HG02870 (cell line): ENCODE data around the gene RUFY2.
"Not testable (repeated sequence)": the region's sequence is repeated elsewhere in the genome, so short reads cannot be mapped to it uniquely, and the experiment has no call there.

ENCODE experiments used
- ATAC-seq: cut with Tn5 transposase; IDR thresholded peaks from one replicate; pipeline ENCODE4 v1.9.1; 2021; ENCODE audit warnings: mild to moderate bottlenecking, moderate library complexity; ENCODE audit not compliant: unreplicated experiment

The RUFY2 gene

GRCh38 chr10:68406815-68407548 is at the start of gene RUFY2:
Gene RUFY2 (minus strand): TSS chr10:68407277. CDS start chr10:68407189, 88 bp downstream.
- ATAC-seq: peak; percentile 88

- not testable (repeated sequence) for ATAC-seq
These were observed 42.6 kb upstream of the RUFY2 start for GRCh38 chr10:68449698-68450097.

- no peak for ATAC-seq
These were observed 39.1 kb upstream of the RUFY2 start for GRCh38 chr10:68446179-68446578.

GRCh38 chr10:68442971-68443370 is 35.9 kb upstream of the RUFY2 start:
- ATAC-seq: no peak

- no peak for ATAC-seq
These were observed 33.8 kb upstream of the RUFY2 start for GRCh38 chr10:68440898-68441297.

GRCh38 chr10:68435803-68436202 is 28.7 kb upstream of the RUFY2 start:
- no peak for ATAC-seq

GRCh38 chr10:68434657-68435056 is 27.6 kb upstream of the RUFY2 start:
- no peak for ATAC-seq

- ATAC-seq: no peak
These were observed 21.5 kb upstream of the RUFY2 start for GRCh38 chr10:68428396-68429104.

- no peak for ATAC-seq
These were observed 17.5 kb upstream of the RUFY2 start for GRCh38 chr10:68424454-68425014.

GRCh38 chr10:68423522-68423921 is 16.4 kb upstream of the RUFY2 start:
- no peak for ATAC-seq

- no peak for ATAC-seq
These were observed 12.3 kb upstream of the RUFY2 start for GRCh38 chr10:68419376-68419775.

- ATAC-seq: no peak
These were observed 1.9 kb upstream of the RUFY2 start for GRCh38 chr10:68408898-68409518.

GRCh38 chr10:68406111-68406814 is 814 bp downstream of the RUFY2 start:
- ATAC-seq: peak; percentile 31

GRCh38 chr10:68403701-68404100 is 3.4 kb downstream of the RUFY2 start:
- ATAC-seq: no peak

- no peak for ATAC-seq
These were observed 4.8 kb downstream of the RUFY2 start for GRCh38 chr10:68402276-68402675.

- ATAC-seq: no peak
These were observed 10.1 kb downstream of the RUFY2 start for GRCh38 chr10:68397005-68397404.

- ATAC-seq: no peak
These were observed 21.3 kb downstream of the RUFY2 start for GRCh38 chr10:68385740-68386139.

GRCh38 chr10:68371604-68372003 is 35.5 kb downstream of the RUFY2 start:
- no peak for ATAC-seq

GRCh38 chr10:68367121-68367520 is 40.0 kb downstream of the RUFY2 start:
- no peak for ATAC-seq

- ATAC-seq: no peak
These were observed 40.5 kb downstream of the RUFY2 start for GRCh38 chr10:68366600-68366999.

GRCh38 chr10:68365611-68366010 is 41.5 kb downstream of the RUFY2 start:
- no peak for ATAC-seq
